ENCODE data around the gene DNAJB1.

The DNAJB1 gene

DNA sequence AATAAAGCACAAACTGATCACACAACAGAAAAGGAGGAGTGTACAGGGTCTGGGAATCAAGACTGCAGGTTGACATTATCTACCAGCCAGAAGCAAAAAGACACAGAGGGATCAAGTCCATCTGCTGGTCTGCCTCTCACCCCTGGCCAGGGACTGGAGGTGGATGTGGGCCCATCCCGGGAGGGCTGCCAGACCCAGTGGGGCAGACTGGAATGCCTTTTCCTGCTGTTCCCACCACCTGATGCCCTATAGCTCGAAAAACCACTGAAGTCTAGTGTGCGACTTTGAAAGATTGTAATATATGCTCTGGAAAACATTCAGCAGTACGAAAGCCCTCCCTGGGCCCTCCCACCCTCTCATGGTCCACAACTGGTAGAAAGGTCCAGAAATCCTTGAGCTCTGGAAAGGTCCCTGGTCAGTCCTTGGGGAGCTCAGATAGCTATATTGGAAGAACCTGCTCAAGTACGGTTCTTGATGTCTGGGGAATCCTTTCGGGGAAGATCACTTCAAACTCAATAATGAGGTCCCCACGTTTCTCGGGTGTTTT, 2.6 kb downstream of the DNAJB1 start:
- Histone ChIP-seq H3K36me3 (ENCODE audit: insufficient read depth, low read length) (peaks cover 32% of the 10 kb centered on the region; the same call in 1 of the 2 replicates), H2AFZ (ENCODE audit: low read length) (no peak overlapping the region), H3K79me2 (ENCODE audit: insufficient read depth, low read length) (peaks cover 52% of the 10 kb centered on the region), H3K27me3 (ENCODE audit: insufficient read depth, low read length, poor library complexity, severe bottlenecking) (no peaks in the 10 kb centered on the region), H4K20me1 (ENCODE audit: insufficient read depth, low read length, poor library complexity, severe bottlenecking) (peaks cover 40% of the 10 kb centered on the region), H3K9me2 (replicated peaks; ENCODE audit: low read depth, low read length) (no peaks in the 10 kb centered on the region), H3K9ac (ENCODE audit: low read depth, low read length, poor library complexity, severe bottlenecking) (peak overlapping the region; percentile 92), H3K4me3 (ENCODE audit: low read length, poor library complexity, severe bottlenecking) (peak overlapping the region; percentile 90), H3K9me3 (ENCODE audit: insufficient read depth, low read depth, low read length) (no peaks in the 10 kb centered on the region), H3F3A (ENCODE audit: low read depth) (peaks cover 4% of the 10 kb centered on the region; the same call in 1 of the 2 replicates), H3K4me2 (ENCODE audit: low read depth, low read length, poor library complexity, severe bottlenecking) (peak overlapping the region; percentile 99), H3K4me1 (ENCODE audit: insufficient read depth, low read length, poor library complexity, severe bottlenecking) (peaks cover 61% of the 10 kb centered on the region)
- TF ChIP-seq, protein P1, sequence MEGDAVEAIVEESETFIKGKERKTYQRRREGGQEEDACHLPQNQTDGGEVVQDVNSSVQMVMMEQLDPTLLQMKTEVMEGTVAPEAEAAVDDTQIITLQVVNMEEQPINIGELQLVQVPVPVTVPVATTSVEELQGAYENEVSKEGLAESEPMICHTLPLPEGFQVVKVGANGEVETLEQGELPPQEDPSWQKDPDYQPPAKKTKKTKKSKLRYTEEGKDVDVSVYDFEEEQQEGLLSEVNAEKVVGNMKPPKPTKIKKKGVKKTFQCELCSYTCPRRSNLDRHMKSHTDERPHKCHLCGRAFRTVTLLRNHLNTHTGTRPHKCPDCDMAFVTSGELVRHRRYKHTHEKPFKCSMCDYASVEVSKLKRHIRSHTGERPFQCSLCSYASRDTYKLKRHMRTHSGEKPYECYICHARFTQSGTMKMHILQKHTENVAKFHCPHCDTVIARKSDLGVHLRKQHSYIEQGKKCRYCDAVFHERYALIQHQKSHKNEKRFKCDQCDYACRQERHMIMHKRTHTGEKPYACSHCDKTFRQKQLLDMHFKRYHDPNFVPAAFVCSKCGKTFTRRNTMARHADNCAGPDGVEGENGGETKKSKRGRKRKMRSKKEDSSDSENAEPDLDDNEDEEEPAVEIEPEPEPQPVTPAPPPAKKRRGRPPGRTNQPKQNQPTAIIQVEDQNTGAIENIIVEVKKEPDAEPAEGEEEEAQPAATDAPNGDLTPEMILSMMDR (conservative IDR thresholded peaks at IDR 0.05; ENCODE audit: low read length): no peak
- no peak for TF ChIP-seq EZH2phosphoT487 (IDR thresholded peaks at IDR 0.05; ENCODE audit: borderline replicate concordance)

DNA sequence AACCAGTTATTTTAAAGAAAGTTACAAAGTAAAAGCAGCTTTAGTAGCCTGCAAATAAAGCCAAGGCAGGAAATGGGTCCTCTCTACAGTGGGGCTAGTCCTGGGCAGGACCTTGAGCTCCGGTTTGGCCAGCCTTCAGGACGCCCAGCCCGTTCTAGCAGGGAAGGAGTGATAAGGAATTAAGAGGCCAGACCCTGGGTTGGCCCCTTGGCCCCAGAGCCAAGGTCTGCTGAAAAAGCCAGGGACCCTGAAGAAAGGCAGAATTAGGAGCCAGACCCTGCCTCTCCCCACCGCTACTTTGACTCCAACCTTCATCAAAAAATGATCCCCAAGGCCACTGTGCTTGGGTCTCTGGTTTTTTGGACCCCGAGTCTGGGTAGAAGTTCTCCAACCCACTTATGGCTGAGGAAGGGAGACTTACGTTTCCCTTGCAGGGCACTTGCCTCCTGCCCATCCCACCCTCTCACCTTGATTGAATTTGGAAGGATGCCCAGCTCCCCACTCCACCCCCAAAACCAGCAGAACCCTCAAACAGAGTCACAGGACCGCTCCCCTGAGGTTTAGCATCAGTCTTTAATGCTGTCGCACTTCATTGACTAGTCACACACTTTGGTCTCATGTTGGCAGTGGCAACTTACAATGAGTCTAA, 3.9 kb downstream of the DNAJB1 start:
- Histone ChIP-seq H3K4me2 (ENCODE audit: low read depth, low read length, poor library complexity, severe bottlenecking) (peak overlapping the region; percentile 99), H3F3A (ENCODE audit: low read depth) (peaks cover 4% of the 10 kb centered on the region; the same call in 1 of the 2 replicates), H3K79me2 (ENCODE audit: insufficient read depth, low read length) (peaks cover 52% of the 10 kb centered on the region), H3K4me3 (ENCODE audit: low read length, poor library complexity, severe bottlenecking) (peak overlapping the region; percentile 90), H3K9me3 (ENCODE audit: insufficient read depth, low read depth, low read length) (no peaks in the 10 kb centered on the region), H3K9me2 (replicated peaks; ENCODE audit: low read depth, low read length) (no peaks in the 10 kb centered on the region), H2AFZ (ENCODE audit: low read length) (no peak overlapping the region), H3K9ac (ENCODE audit: low read depth, low read length, poor library complexity, severe bottlenecking) (peak overlapping the region; percentile 92), H3K4me1 (ENCODE audit: insufficient read depth, low read length, poor library complexity, severe bottlenecking) (peaks cover 49% of the 10 kb centered on the region), H4K20me1 (ENCODE audit: insufficient read depth, low read length, poor library complexity, severe bottlenecking) (peaks cover 40% of the 10 kb centered on the region), H3K36me3 (ENCODE audit: insufficient read depth, low read length) (peaks cover 32% of the 10 kb centered on the region; the same call in 1 of the 2 replicates), H3K27me3 (ENCODE audit: insufficient read depth, low read length, poor library complexity, severe bottlenecking) (no peaks in the 10 kb centered on the region)
- no peak for TF ChIP-seq EZH2phosphoT487 (IDR thresholded peaks at IDR 0.05; ENCODE audit: borderline replicate concordance)

DNA sequence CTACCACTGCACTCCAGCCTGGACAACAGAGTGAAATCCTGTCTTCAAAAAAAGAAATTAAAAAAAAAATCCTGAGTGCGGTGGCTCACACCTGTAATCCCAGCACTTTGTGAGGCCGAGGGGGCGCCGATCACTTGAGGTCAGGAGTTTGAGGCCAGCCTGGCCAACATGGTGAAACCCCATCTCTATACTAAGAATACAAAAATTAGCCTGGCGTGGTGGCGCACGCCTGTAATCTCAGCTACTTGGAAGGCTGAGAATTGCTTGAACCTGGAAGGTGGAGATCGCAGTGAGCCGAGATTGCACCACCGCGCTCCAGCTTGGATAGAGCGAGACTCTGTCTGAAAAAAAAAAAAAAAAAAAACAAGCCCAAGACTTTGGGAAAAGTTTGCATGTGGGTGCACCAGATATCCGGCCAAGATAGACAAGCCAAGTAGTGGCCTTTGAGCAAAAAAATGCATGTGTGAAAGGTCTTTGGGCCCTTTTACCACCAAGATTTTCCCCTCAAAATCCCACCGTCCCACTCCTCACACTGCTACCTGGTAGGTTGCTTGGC, 5.7 kb downstream of the DNAJB1 start:
- no peaks in the 10 kb centered on the region for H3K9me2 ChIP-seq (replicated peaks; ENCODE audit: low read depth, low read length)
- peaks cover 32% of the 10 kb centered on the region; the same call in 1 of the 2 replicates for H3K36me3 ChIP-seq (ENCODE audit: insufficient read depth, low read length)
- no peak overlapping the region for H2AFZ ChIP-seq (ENCODE audit: low read length)
- peaks cover 46% of the 10 kb centered on the region for H3K79me2 ChIP-seq (ENCODE audit: insufficient read depth, low read length)
- H3K9ac ChIP-seq (ENCODE audit: low read depth, low read length, poor library complexity, severe bottlenecking): peak overlapping the region; percentile 2
- H4K20me1 ChIP-seq (ENCODE audit: insufficient read depth, low read length, poor library complexity, severe bottlenecking): peaks cover 39% of the 10 kb centered on the region
- TF ChIP-seq EZH2phosphoT487 (IDR thresholded peaks at IDR 0.05; ENCODE audit: borderline replicate concordance): no peak
- TF ChIP-seq, protein P1 (conservative IDR thresholded peaks at IDR 0.05; ENCODE audit: low read length): no peak
- no peaks in the 10 kb centered on the region for H3K27me3 ChIP-seq (ENCODE audit: insufficient read depth, low read length, poor library complexity, severe bottlenecking)
- H3K4me1 ChIP-seq (ENCODE audit: insufficient read depth, low read length, poor library complexity, severe bottlenecking): peaks cover 47% of the 10 kb centered on the region
- no peak overlapping the region for H3K4me3 ChIP-seq (ENCODE audit: low read length, poor library complexity, severe bottlenecking)
- no peak overlapping the region for H3K4me2 ChIP-seq (ENCODE audit: low read depth, low read length, poor library complexity, severe bottlenecking)
- H3K9me3 ChIP-seq (ENCODE audit: insufficient read depth, low read depth, low read length): no peaks in the 10 kb centered on the region
- peaks cover 4% of the 10 kb centered on the region; the same call in 1 of the 2 replicates for H3F3A ChIP-seq (ENCODE audit: low read depth)

Measured in Loucy (cell line).